OCI-LY7 (cell line): ENCODE results near the gene PLAC9. TPM values are rescaled to one million over a fixed set of nuclear protein-coding genes. Genes with fewer than 3 reads are reported as not detected.
A peak's percentile ranks its signal among the peaks of the same experiment; 100 is the strongest.

ENCODE experiments used
- BruUV-seq: library from RNA; stranded (reverse); fragments of 400-500 nt; replicated peaks from 2 replicates; lab custom pipeline; 2021; lab: Mats Ljungman, UMichigan
- CTCF ChIA-PET: fragments of 300-600 bp; sonication (Branson Sonifier 250); formaldehyde crosslinking; loops from one replicate; lab custom pipeline; 2022; ENCODE audit warnings: antibody characterized with exemption; ENCODE audit not compliant: unreplicated experiment; lab: Charles Lee
- POLR2A ChIA-PET: fragments of 300-600 bp; sonication (Branson Sonifier 250); formaldehyde crosslinking; loops from one replicate; lab custom pipeline; 2022; ENCODE audit warnings: antibody characterized with exemption; lab: Charles Lee
- DNase-seq: peaks from one replicate; pipeline ENCODE4 v3.0.0-alpha.2; 2015; ENCODE audit warnings: low spot score
- H2AFZ ChIP-seq: fragments of 200-600 bp; sonication (generic), shearing (Covaris generic); 2 replicates; pipeline ENCODE4 v1.6.1; 2014; ENCODE audit warnings: mild to moderate bottlenecking, antibody characterized with exemption, low read length, moderate library complexity
- H3K27ac ChIP-seq: fragments of 200-600 bp; sonication (generic); 2 replicates; pipeline ENCODE4 v1.5.1; 2014; ENCODE audit warnings: mixed run types, low read depth, mild to moderate bottlenecking, moderate library complexity, low read length, inconsistent platforms; ENCODE audit not compliant: poor library complexity, severe bottlenecking
- H3K36me3 ChIP-seq: fragments of 200-600 bp; sonication (generic); 2 replicates; pipeline ENCODE4 v1.6.1; 2014; ENCODE audit warnings: mild to moderate bottlenecking, antibody characterized with exemption, low read length, moderate library complexity, mixed read lengths; ENCODE audit not compliant: insufficient read depth
- H3K4me1 ChIP-seq: fragments of 200-600 bp; sonication (generic); 2 replicates; pipeline ENCODE4 v1.5.1; 2014; ENCODE audit warnings: mild to moderate bottlenecking, low read length; ENCODE audit not compliant: insufficient read depth, poor library complexity, severe bottlenecking
- H3K4me2 ChIP-seq: fragments of 200-600 bp; sonication (generic); 2 replicates; pipeline ENCODE4 v1.6.1; 2014; ENCODE audit warnings: mild to moderate bottlenecking, low read length
- H3K4me3 ChIP-seq: fragments of 200-600 bp; sonication (generic); 2 replicates; pipeline ENCODE4 v1.5.1; 2014; ENCODE audit warnings: mild to moderate bottlenecking, low read depth, low read length; ENCODE audit not compliant: poor library complexity, severe bottlenecking
- H3K79me2 ChIP-seq: fragments of 200-600 bp; sonication (generic); 2 replicates; pipeline ENCODE4 v1.6.1; 2016; ENCODE audit warnings: low read depth, mild to moderate bottlenecking, low read length, moderate library complexity, mixed read lengths; ENCODE audit not compliant: insufficient read depth
- H3K9me2 ChIP-seq: fragments of 200-600 bp; sonication (generic); 2 replicates; pipeline ENCODE4 v1.6.1; 2016; ENCODE audit warnings: mild to moderate bottlenecking, low read length, mixed read lengths; ENCODE audit not compliant: insufficient read depth
- H3K9me3 ChIP-seq: fragments of 200-600 bp; sonication (generic); 2 replicates; pipeline ENCODE4 v1.6.1; 2014; ENCODE audit warnings: mild to moderate bottlenecking, mixed run types, low read length, mixed read lengths
- H4K20me1 ChIP-seq: fragments of 200-600 bp; sonication (generic); 2 replicates; pipeline ENCODE4 v1.6.1; 2014; ENCODE audit warnings: mild to moderate bottlenecking, antibody characterized with exemption, low read length, moderate library complexity, mixed read lengths; ENCODE audit not compliant: insufficient read depth
- EZH2phosphoT487 ChIP-seq: fragments of 200-600 bp; sonication (generic); IDR thresholded peaks from 2 replicates; pipeline ENCODE4 v1.6.1; 2018; ENCODE audit warnings: low read depth, borderline replicate concordance, mild to moderate bottlenecking, mixed run types, antibody characterized with exemption, low read length, moderate library complexity, mixed read lengths
- intact Hi-C: fragments of 100-400 bp; cut with micrococcal nuclease; formaldehyde crosslinking; loops from one replicate; pipeline ENCODE4 v1.10.0; 2022; ENCODE audit not compliant: unreplicated experiment
- total RNA-seq, 2 experiments: library from RNA; depleted of rRNA in 1 of 2; stranded (reverse); fragments of >200 nt in 1 of 2; shearing (Covaris generic) in 1 of 2; gene quantifications; 2 replicates each; pipeline ENCODE4 v1.2.3, GENCODE V29; 2014 to 2022
- TF ChIP-seq, protein P1 (sequence below): fragments of 200-600 bp; sonication (generic); conservative IDR thresholded peaks from 2 replicates; pipeline ENCODE4 v1.5.1; 2014; ENCODE audit warnings: mild to moderate bottlenecking, antibody characterized with exemption, low read length, moderate library complexity, mixed read lengths

The PLAC9 gene
- total RNA-seq, 2 experiments from 2014 or later, result not detected

DNA sequence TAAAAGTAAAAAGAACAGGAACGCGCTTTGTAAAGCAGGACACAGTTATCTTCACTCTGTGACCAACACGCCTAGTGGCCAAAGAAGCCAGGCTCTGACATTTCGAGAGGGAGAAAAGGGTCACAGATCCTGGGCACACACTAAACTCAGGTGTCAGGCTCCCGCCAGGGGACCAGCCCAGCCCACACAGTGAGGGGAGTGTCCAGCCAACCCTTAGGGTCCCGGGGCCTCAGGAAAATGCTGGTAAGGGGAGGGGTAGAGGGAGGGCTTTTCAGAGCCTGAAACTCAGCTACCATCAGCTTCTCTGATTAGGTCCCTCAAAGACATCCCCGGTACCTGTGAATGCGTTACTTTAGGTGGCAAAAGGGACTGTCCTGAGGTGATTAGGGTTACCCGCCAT, 56.2 kb downstream of the PLAC9 start:
- CTCF ChIA-PET, result no interaction called here
- H3K36me3 ChIP-seq, result peaks cover 30% of the 10 kb centered on the region
- no TSS peak for BruUV-seq

GRCh38 chr10:80191589-80192270, 59.2 kb downstream of the PLAC9 start:
- no TSS peak for BruUV-seq
- Histone ChIP-seq H2AFZ (no peak overlapping the region), H4K20me1 (no peaks in the 10 kb centered on the region), H3K4me3 (peak overlapping the region; percentile 9), H3K27ac (peak overlapping the region; percentile 29), H3K4me2 (peak overlapping the region; percentile 43), H3K36me3 (peaks cover 50% of the 10 kb centered on the region), H3K9me2 (no peaks in the 10 kb centered on the region), H3K79me2 (peaks cover 87% of the 10 kb centered on the region), H3K4me1 (peaks cover 64% of the 10 kb centered on the region), H3K9me3 (peaks cover 26% of the 10 kb centered on the region)
- intact Hi-C loops, result no loop called here
- DNase-seq, result no peak
- ChIA-PET CTCF (no interaction called here), POLR2A (interaction anchor here (0.8 to 1.0 kb wide), 2 partner anchors 10 to 12 kb away, joined by 3 to 4 read pairs; no protein-coding TSS in a partner anchor)
- TF ChIP-seq EZH2phosphoT487, result no peak
- TF ChIP-seq, protein P1, sequence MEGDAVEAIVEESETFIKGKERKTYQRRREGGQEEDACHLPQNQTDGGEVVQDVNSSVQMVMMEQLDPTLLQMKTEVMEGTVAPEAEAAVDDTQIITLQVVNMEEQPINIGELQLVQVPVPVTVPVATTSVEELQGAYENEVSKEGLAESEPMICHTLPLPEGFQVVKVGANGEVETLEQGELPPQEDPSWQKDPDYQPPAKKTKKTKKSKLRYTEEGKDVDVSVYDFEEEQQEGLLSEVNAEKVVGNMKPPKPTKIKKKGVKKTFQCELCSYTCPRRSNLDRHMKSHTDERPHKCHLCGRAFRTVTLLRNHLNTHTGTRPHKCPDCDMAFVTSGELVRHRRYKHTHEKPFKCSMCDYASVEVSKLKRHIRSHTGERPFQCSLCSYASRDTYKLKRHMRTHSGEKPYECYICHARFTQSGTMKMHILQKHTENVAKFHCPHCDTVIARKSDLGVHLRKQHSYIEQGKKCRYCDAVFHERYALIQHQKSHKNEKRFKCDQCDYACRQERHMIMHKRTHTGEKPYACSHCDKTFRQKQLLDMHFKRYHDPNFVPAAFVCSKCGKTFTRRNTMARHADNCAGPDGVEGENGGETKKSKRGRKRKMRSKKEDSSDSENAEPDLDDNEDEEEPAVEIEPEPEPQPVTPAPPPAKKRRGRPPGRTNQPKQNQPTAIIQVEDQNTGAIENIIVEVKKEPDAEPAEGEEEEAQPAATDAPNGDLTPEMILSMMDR, result no peak

More for the DNA sequence above, 56.2 kb downstream of the PLAC9 start:
- Histone ChIP-seq H3K27ac (peak overlapping the region; percentile 97), H3K79me2 (peaks cover 87% of the 10 kb centered on the region), H3K4me3 (peak overlapping the region; percentile 63), H3K4me1 (peaks cover 69% of the 10 kb centered on the region), H4K20me1 (no peaks in the 10 kb centered on the region; the same call in 1 of the 2 replicates), H3K9me2 (no peaks in the 10 kb centered on the region), H3K9me3 (peaks cover 20% of the 10 kb centered on the region), H2AFZ (peak overlapping the region; percentile 11; the same call in 1 of the 2 replicates), H3K4me2 (peak overlapping the region; percentile 97)
- intact Hi-C loops, result loop anchor here (5.0 kb wide), 1 partner anchor 269 kb away; no protein-coding TSS in a partner anchor
- peak; percentile 38 for DNase-seq
- TF ChIP-seq, protein P1, result peak; percentile 40
- TF ChIP-seq EZH2phosphoT487, result no peak
- POLR2A ChIA-PET, result interaction anchor here (1.4 to 3.4 kb wide), 5 partner anchors 9 to 24 kb away, joined by 5 to 36 read pairs (median 11); partner anchors contain the start of gene ANXA11

GRCh38 chr10:80192553-80192952, 60.0 kb downstream of the PLAC9 start:
- H2AFZ ChIP-seq, result no peak overlapping the region
- peaks cover 65% of the 10 kb centered on the region for H3K4me1 ChIP-seq
- H3K27ac ChIP-seq, result no peak overlapping the region
- peaks cover 58% of the 10 kb centered on the region for H3K36me3 ChIP-seq
- CTCF ChIA-PET, result no interaction called here
- H3K79me2 ChIP-seq, result peaks cover 89% of the 10 kb centered on the region
- POLR2A ChIA-PET, result no interaction called here
- no peaks in the 10 kb centered on the region for H4K20me1 ChIP-seq
- peaks cover 26% of the 10 kb centered on the region for H3K9me3 ChIP-seq
- no TSS peak for BruUV-seq
- H3K9me2 ChIP-seq, result no peaks in the 10 kb centered on the region
- no peak overlapping the region for H3K4me2 ChIP-seq
- no peak for DNase-seq
- no peak for TF ChIP-seq EZH2phosphoT487
- TF ChIP-seq, protein P1, result no peak
- no peak overlapping the region for H3K4me3 ChIP-seq
- intact Hi-C loops, result no loop called here
